ENCODE measurements around the gene TBP.

- TF ChIP-seq CTCF (IDR thresholded peaks at IDR 0.05; ENCODE audit: insufficient read depth, low read depth, low read length) (no peak), EZH2 (IDR thresholded peaks at IDR 0.05; ENCODE audit: insufficient read depth, low read length) (no peak)
Observed at GRCh38 chr6:170532867-170533488, 21.2 kb upstream of the TBP start.

Measured in astrocyte (in vitro differentiated cells and primary cell).